ENCODE results near the gene ATP8A1.
"Not testable (repeated sequence)": the region's sequence is repeated elsewhere in the genome, so short reads cannot be mapped to it uniquely, and the experiment has no call there.

Gene ATP8A1

DNA sequence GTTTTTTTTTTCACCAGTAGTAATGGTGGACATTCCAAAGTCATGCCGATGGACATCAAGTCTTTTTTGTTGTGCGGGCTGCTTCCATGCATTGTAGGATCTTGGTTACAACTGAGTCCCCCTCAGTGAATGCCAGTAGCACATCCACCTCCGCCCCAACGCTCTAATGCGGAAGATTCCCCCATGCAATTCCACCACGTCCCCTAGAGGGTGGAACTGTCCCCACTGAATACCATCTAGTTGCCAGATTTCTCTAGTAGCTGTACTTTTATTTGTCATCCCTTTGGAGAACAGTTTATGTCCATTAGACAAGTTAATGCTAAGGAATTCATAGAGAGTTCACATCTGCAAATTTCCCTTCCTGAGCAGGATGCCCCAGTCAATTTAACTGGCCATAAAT, 252.9 kb downstream of the ATP8A1 start:
- no peak for DNase-seq (ENCODE audit: low read depth)

DNA sequence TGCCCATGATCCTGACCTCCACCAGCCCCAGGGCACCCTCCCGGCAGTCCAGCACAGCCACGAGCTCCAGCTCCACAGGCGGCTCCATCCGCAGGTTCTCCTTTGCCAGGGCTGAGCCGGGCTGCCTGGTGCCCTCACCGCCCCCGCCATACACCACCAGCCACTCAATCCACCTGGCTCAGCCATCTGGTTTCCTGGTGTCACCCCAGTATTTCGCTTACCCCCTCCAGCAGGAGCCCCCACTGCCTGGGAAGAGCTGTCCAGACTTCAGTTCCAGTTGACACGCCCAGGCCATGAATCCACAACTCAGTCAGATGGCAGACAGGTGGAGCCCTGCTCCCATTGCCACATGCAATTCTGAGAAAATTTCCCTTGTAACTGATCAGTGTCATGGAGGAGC, 255.7 kb downstream of the ATP8A1 start:
- DNase-seq (ENCODE audit: low read depth), result no peak

DNA sequence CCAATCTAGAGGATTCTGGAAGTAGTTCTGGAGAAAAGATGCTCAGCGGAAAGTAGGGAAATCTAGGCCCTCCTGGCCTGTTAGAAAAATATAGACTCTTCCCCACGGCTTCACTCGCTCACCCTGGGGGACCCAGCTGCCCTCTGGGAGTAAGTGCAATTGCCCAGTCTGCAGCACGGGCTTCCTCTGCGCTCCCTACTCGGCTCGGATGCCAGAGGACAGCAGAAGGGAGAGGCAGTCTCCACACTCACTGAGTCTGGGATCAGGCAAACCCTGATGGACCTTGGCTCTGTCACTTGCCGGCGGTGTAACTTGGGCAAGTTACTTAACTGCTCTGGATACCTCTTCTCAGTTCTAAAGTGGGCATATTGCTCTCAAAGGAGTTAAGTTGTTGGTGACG, 257.5 kb downstream of the ATP8A1 start:
- no peak for DNase-seq (ENCODE audit: low read depth)

DNA sequence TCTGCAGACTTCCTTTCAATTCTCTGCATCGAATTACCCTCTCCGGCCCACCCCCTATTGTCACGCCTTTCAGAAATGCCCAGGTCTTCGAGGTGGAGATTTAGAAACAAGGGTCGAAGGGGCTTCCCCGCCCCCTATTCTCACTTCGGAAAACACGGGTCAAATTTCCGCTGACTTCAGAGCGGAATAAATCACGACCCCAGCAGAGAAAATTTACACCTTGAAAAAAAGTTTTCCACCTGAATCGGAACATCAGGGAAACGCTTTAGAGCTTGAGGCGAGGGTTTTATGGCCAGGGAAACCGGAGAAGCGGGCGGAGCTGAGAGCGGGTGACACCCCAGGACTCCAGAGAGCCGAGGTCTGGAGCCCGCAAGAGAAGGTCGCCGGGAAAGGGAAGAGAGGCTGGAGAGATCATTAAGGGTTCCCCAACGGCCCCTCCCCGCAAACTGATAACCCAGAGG, 258.0 kb downstream of the ATP8A1 start:
- no peak for DNase-seq (ENCODE audit: low read depth)

DNA sequence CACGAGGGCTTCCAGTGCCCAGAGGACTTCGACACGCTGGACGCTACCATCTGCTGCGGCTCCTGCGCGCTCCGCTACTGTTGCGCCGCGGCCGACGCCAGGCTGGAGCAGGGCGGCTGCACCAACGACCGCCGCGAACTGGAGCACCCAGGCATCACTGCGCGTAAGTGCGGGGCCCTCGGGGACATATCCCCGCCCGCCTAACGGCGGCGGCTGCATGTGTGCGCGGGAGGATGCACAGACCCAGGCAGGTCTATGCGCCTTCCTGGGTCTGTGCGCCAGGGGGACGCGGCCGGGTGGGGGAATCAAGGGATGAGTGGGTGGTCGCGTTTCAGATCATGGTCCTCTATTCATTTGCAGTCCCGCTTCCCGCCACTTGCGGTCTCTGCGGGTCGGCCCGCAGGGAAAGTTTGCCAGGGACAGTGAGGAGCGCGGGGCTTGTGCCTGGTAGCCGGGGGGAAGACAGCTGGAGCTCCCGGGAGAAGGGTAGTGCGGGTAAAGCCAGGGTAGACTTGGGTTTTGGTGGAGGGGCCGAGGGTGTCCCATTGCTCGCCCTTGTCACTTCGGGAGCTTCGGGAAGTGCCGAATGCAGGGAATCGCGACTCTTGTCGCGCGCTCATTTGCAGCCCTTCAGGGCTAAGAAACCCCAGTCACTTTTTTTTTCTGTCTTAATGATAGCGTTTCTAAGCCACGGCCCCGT, 258.6 kb downstream of the ATP8A1 start:
- DNase-seq (ENCODE audit: low read depth), result no peak

DNA sequence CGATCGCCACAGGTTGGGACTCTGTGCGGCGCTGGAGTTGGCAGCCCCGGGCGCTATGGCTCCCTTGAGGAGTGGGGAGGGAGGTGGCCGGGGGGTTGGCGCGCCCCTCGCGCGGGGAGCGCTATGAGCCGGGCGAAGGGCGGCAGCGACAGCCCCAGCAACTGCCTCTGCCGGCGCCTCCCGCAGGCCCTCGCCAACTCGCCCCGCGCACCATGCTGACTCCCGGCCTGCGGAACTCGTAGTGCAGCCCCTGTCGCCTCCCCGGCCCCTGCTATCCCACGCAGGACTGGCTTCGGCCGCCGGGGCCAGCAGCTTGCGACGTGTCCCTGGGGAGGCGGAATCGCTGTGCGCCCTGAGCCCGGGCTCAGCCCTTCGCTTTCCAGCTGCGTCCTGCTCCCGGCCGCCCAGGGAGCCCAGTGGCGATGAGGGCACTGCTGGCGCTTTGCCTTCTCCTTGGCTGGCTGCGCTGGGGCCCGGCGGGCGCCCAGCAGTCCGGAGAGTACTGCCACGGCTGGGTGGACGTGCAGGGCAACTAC, 259.2 kb downstream of the ATP8A1 start:
- DNase-seq (ENCODE audit: low read depth), result no peak

DNA sequence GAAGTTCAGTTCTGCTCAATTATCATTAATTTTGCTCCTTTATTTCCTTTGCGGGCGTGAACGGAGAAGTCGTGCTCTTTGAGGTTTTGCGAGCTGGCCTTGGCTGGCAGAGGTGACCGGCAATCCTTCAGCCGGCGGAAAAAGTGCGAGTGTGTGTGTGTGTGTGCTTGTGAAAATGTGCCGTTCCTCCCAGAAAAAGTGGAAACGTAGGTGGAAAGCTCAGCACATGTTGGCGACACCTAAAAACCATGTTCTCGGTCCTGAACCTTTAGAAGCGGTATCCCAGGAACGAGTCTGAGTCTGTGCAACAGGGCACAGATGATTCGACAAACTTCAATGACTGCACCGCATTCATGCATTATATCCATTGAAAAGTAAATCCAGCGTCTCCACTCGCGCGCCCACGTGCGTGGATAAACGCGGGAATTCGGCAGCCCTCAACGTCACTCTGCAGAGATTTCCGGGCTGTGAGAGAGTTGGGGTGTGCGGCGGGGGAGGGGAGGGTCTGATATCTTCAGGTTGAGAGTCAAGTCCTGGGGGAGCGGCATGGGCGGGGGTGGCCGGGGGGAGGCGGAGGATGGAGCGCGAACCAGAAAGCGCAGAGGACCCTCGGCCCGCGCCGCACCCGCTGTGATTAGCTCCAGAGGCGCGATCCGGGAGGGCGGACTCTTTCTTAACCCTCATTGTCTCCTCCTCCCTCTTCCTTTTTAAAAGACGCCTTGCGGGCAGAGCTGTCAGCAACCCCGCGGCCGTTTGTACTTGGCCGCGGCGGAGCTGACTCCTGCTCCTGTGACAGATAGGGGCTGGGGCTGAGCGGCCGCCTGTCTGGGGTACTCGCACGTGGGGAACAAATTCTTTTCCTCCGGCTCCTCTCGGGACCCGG, 259.9 kb downstream of the ATP8A1 start, which contains the start of gene SHISA3:
Gene SHISA3 (plus strand): TSS at position 737 of the 883 bp plus-strand sequence. CDS start 569 bp downstream, outside the sequence.
- DNase-seq (ENCODE audit: low read depth), result no peak

DNA sequence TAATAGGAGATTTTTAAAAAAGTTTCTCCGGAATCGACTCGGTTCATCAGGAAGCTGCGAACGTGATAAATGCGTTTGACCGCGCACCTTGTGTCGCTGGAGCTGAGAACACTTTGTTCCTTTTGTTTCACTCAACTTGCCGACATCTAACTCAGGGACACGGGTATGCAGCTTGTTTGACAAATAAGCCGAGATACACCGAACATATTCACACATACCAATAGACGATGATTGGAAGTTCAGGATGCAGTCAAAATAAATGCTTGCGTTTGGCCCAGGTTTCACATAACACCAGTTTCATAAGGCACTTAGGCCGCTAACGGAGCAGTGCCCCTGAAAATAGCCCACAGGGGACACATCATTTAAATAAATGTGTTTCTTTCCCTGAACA, 260.5 kb downstream of the ATP8A1 start:
- DNase-seq (ENCODE audit: low read depth), result no peak

DNA sequence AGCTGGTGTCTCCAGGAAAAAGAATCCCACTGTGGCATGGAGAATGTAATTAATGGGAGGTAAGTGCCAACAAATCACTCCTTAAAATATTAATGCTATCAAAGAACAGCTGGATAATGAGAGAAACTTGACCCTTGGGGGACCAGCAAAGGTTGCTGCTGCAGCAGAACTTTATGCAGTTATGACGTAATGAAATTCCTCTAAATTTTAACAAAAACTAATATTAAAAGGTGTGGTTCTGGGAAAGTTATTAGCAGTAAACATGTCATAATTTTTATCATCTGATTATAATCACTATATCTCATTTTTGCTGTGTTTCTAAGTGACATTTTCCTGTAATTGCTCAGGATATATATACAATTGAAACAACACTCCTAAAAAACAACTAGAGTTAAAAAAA, 261.3 kb downstream of the ATP8A1 start:
- DNase-seq (ENCODE audit: low read depth), result no peak

DNA sequence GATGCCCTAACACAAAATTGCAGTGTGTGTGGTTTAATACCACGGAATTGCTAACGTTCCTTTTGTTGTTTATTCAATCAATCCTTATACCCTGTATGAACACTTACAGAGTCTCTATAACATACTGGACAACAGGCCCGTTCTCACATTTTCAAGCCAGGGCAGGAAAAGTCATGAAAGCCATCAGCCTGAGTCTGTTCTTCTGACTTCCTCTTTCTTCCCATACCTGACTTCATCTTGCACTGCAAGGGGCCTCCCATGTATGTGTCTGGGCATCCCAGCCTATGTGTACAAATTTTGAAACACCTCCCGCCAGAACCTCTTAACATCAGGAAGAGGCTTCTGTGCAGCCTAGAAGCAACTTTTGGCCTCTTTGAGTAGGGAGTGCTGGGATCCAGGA, 264.5 kb downstream of the ATP8A1 start:
- DNase-seq (ENCODE audit: low read depth), result no peak

DNA sequence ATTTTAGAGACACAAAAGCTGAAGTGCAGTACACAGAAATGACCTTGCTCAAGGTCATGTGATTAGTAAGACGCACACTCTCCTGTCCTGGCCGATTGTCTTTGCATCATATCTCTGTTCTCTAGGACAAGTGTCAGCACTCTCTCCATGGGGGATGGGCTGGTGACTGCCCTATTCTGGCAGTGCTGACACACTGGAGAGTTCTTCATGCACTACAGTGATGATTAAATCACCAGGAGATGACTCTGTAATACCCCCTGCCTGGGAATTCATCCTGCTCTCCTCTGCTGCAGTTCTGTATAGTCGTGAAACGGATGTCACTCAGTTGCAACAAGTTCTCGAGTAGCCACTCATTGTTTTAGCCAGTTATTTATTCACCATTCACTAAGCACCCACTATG, 264.9 kb downstream of the ATP8A1 start:
- DNase-seq (ENCODE audit: low read depth), result no peak

DNA sequence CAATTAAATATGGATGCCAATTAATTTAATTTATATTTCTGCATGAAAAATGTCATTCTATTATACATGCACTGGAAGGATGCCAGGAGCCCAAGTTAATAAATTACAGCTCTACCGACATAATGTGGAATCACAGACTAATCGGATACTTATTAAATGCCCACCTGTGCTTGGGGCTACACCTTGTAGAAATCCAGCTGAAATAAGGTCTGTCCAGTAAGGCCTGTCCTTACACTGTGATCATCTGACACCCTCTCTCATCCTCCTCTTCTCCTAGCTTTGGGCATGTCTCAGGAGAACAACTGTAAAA, 265.6 kb downstream of the ATP8A1 start:
- no peak for DNase-seq (ENCODE audit: low read depth)

DNA sequence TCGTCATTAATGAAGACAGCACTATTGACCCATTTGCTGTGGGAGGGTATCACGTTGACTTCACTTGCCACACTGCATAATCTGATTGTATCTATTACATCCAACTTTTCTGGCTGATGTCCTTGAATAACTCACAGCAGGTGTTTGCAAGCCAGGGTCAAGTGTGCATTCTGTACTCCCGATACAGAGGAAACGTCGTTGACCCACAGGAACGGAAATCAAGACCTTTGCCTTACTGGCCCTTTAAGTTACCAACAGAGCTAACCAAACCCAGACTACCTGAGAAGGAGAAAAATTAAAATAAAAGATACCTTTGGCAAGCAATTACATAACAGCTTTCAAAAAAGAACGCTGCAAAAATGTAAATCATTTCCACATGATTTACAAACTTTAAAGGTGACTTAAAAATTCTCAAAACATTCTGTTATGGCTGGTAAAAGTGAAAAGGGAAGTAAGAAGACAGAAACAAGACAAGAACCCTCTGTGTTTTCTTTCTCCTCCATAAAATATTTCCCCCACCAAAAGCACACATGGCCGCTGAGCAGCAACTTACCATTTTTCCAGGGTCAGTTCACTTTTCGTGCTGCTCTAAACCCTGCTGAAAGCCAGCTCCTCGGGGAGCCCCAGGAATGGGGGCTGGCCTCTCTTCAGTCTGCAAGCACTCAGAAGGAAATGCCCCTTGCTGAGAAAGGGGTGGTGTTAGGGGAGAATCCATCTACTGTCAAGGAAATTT, 266.1 kb downstream of the ATP8A1 start:
- DNase-seq (ENCODE audit: low read depth), result no peak

DNA sequence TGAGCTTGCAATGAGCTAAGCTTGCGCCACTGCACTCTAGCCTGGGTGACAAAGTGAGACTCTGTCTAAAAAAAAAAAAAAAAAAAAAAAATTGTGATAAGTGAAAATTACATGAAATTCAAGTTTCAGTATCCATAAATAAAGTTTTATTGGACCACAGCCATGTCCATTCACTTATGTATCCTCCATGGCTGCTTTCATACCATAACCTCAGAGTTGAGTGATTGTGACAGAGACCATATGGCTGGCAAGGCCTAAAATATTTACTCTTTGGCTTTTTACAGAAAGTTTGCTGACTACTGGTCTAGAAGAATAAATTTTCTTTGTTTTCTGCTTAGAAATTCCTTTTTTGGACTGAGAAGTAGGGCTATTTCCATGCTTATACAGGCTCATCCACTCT, 271.4 kb downstream of the ATP8A1 start:
- no peak for DNase-seq (ENCODE audit: low read depth)

DNA sequence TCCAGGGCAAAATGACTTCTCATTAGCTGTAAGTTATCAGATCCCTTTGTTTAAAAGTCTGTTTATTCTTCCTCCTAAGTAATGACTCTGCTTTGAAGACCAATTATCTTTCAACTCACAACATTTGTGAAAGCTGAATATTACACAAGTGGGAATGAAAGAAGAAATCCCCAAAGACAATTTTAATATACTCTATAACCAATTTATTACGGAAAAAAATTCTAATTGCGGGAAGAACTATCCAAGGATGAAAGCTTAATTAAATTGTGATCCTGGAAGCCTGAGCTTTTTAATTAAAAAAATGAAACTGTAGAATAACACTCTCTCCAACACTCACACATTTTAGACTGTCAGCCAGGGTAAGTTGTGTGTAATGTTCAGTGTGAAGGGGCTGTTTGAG, 275.2 kb downstream of the ATP8A1 start:
- DNase-seq (ENCODE audit: low read depth), result no peak

DNA sequence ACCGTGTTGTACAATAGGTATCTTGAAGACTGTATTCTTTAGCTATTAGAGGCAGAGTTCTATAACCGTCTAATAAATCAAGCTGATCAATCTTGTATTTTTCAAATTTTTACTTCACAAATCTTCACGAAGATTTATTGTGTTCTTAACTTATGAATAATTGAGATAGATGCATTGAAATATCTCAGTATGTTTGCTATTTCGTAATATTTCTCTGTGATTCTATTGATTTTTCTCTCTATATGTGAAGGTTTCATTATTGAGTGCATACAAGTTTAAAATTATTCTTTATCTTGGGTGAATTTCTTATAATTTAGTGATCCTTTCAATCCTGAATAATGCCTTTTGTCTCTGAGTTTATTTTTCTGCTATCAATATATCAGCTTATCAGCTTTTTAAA, 279.4 kb downstream of the ATP8A1 start:
- no peak for DNase-seq (ENCODE audit: low read depth)

DNA sequence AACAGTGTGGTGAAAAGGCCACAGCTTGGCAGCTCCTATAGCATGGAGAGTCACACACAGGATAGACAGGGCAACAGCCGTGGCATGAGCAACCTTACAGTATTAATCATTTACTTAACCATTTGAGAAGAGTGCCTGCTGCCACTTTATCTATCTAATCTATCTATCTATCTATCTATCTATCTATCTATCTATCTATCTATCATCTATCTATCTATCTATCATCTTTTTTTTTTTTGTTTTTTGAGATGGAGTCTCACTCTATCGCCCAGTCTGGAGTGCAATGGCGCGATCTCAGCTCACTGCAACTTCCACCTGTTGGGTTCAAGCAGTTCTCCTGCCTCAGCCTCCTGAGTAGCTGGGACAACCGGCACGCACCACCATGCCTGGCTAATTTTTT, 284.6 kb downstream of the ATP8A1 start:
- not testable (repeated sequence) for DNase-seq (ENCODE audit: low read depth)

DNA sequence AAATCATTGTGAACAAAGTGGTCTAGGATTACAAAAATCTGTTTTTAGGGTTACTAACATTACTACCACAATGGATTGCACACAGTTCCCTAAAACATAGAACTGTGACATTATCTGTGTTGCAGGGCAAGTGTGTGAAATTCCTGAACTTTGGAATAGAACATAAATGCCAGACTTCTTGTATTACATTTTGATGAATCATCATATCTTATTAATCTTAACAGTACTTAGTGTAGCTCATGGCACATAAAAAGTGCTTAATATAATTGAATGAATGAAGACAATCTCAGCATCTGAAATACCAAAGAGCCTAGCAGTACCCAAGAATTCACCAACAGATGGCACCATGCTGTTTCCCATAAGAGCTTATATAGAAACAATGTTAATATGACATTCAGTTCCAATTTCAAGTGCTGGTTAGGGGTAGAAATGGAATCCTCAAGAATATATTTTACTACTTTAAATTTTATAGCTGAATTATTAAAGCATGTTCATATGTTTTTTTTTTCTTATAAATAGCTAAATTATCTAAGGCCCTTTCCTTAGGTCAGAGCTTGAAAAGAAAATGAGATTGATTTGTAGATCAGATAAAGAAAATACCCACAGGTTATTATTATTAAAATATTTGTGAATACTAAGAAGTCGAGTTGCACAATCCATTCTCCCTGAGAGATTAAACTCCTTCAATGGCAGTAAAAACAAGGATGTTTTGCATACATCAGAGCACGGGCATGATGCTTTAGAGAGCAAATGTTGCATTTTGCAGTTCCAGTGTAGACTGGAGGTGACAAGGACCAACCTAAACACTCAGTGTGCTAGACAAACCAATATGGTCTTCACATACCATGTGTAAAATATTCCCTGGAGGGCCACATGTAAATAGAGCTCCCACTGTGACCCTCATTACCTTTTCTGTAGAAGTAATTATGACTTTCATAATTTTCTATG, 285.3 kb downstream of the ATP8A1 start:
- DNase-seq (ENCODE audit: low read depth), result no peak

DNA sequence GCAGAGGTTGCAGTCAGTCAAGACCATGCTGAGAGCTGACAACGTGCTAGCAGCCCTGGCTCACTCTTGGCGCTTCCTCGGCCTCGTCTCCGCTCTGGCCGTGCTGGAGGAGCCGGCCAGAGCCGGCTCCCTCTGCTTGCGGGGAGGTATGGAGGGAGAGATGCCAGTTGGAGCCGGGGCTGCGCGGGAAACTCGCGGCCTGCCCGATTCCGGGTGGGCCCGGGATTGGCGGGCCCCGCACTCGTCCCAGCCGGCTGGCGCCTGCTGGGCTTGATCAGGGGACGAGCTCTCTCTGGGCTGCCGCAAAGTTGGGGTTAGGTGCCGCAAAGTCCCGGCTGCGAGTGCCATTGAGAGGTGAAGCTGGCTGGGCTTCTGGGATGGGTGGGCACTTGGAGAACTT, 287.4 kb downstream of the ATP8A1 start:
- no peak for DNase-seq (ENCODE audit: low read depth)

DNA sequence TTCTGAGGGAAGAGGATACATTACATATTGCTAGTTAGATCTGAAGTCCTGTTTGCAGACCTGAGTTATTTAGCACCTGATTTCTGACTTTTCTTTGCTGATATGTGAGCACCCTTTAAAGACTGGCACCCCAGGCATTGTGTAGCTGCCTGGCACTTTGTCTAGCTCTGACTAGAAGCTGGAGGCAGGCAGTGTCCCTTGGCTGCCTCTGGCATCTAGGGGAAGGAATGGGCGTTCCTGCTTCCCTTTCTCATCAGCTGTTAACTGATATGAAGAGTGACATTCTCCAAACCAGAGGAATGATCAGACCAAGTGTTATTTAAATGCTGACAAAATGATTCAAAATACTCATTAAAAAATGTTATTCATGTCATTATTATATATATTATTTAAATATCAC, 289.9 kb downstream of the ATP8A1 start:
- no peak for DNase-seq (ENCODE audit: low read depth)

DNA sequence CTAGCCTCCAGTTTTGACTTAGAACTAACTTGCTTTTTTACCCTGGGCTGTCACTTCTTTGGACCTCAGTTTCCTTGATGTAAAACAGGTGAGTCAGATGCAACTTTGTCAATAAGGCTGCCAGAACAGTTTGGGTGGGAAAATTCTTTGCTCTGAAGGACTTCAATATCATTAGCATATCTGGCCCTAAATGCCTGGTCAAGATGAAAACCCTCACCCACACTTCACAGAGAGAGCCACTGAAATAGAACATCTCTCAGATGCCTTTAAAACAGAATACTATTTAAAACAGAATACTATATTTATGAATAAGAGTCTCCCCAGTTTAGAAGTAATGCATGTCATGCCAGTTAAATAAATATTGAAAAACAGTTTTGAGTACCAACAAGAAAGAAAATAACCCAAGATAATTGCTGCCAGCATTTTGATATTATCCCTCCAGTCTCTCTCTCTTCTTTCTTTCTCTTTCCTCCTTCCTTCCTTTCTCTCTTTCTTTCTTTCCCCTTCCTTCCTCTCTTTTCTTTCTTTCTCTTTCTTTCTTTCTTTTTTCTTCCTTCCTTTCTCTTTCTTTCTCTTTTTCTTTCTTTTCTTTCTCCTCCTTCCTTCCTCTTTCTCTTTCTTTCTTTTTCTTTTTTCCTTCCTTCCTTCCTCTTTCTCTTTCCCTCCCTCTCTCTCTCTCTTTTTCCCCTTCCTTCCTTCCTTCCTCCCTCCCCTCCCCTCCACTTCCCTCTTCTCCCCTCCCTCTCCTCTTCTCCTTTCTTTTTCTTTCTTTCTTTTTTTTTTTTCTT, 292.4 kb downstream of the ATP8A1 start:
- DNase-seq (ENCODE audit: low read depth), result no peak
